Stimulated activated CD4-positive, alpha-beta T cell treated with anti-CD3 and anti-CD28 coated beads, Interleukin-15, amount 100 ng/mL, for 48 hours (primary cell): ENCODE results near the gene FLNC.

ENCODE experiments used
- DNase-seq, 2 donors: peaks; one replicate each; pipeline ENCODE4 v3.0.0-alpha.2; 2020; ENCODE audit warnings: low read depth in 2 of 2

The FLNC gene

DNA sequence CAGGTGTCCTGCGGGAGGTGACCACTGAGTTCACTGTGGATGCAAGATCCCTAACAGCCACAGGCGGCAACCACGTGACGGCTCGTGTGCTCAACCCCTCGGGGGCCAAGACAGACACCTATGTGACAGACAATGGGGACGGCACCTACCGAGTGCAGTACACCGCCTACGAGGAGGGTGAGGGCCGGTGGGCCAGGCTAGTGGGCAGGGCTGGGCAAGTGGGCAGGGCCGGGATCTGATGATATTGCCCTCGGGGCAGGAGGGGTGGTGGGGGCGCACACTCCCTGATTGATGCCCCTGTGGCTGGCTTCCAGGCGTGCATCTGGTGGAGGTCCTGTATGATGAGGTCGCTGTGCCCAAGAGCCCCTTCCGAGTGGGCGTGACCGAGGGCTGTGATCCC is 15.8 kb downstream of the FLNC start:
- DNase-seq, result no peak

DNA sequence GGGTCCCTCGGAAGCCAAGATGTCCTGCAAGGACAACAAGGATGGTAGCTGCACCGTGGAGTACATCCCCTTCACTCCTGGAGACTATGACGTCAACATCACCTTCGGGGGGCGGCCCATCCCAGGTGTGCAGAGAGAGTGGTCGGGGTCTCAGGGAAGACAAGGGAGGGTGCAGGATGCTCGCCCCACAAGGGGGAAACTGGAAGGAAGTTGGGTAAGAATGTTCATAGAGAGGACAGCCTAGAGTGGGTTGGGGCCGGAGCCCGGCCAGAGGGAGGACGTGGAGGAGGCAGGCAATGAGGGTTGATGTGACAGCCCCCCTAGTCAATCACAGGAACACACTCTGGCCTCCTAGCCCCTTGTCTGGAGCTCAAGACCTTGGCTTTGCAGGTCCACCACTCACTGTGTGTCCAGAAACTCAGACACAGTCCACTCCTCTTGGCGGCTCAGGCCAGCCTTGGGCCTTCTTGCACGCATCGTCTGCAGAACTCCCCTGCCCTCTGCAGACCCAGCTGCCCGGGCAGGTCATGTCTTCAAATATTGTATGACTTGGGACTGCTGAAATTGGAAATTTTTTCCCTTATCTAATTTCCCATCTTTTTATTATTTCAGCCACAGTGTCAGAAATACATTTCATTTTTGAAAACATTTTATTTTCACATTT is 16.7 kb downstream of the FLNC start:
- no peak for DNase-seq

DNA sequence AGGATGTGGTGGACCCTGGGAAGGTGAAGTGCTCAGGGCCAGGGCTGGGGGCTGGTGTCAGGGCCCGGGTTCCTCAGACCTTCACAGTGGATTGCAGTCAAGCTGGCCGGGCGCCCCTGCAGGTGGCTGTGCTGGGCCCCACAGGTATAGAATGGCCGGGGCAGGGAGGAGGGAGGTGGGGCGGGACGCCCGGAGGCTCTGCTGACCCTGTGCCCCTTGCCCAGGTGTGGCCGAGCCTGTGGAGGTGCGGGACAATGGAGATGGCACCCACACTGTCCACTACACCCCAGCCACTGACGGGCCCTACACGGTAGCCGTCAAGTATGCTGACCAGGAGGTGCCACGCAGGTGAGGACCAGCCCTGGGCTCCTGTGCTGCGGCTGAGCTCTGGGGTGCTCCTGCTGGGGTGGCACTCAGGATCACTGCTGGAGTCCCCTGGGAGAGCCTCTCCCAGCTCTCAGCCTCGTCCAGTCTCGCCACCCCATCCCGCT is 17.6 kb downstream of the FLNC start:
- DNase-seq, result no peak

DNA sequence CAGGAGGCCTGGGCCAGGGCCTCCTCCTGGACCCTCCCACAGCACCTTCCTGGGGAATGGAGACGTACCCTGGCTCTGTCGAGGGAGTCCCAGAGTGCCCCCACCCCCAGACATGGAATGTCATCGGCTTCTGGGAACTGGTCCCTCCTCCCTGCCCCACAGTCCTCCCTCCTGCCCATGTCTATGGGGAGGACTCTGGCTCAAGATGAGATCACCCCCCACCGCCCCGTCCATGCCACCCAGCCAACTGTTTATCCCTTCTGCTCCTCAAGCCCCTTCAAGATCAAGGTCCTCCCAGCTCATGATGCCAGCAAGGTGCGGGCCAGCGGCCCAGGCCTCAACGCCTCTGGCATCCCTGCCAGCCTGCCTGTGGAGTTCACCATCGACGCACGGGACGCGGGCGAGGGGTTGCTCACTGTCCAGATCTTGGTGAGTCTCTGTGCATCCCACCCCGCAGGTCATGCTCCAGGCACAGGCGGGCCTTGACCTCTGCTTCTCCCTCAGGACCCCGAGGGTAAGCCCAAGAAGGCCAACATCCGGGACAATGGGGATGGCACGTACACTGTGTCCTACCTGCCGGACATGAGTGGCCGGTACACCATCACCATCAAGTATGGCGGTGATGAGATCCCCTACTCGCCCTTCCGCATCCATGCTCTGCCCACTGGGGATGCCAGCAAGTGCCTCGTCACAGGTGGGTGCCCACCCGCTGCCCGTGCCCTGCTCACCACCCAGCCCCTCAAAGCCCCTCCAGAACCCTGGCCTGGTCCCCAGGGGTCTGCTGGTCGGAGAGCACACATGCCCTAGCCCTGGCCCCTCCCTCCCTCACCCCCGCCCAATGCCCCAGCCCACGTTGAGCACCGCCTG is 18.3 kb downstream of the FLNC start:
- no peak for DNase-seq

DNA sequence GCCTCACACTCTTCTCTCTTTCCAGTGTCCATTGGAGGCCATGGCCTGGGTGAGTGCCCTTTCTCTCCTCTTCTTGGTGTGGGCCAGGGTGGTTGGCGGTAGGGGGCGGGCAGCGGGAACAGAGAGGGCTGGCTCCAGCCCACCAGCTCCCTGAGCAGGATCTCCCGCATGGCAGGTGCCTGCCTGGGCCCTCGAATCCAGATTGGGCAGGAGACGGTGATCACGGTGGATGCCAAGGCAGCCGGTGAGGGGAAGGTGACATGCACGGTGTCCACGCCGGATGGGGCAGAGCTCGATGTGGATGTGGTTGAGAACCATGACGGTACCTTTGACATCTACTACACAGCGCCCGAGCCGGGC is 18.9 kb downstream of the FLNC start:
- no peak for DNase-seq

DNA sequence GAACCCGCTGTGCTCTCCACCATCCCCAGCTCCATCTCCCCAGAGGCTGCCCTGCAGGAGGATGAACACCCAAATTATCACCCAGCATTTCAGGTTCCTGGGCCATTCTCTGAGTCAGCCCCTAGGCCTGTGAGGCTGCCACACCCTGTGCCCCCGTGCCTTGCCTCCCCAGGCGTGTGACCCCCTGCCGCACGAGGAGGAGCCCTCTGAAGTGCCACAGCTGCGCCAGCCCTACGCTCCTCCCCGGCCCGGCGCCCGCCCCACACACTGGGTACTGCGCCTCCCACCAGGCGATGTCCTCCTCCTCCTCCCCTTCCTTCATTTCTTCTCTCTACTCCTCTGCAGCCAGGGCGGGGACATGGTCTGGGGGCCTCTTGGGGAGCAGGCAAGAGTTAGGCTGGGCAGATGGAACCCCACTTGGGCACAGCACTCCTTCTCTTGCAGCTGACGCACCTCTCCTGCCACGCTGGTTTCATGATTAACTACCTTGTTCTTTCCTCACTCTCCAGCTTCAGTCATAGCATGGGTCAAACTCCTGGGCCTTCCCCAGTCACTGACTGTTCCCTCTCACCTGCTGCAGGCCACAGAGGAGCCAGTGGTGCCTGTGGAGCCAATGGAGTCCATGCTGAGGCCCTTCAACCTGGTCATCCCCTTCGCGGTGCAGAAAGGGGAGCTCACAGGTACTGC is 19.7 kb downstream of the FLNC start:
- no peak for DNase-seq

DNA sequence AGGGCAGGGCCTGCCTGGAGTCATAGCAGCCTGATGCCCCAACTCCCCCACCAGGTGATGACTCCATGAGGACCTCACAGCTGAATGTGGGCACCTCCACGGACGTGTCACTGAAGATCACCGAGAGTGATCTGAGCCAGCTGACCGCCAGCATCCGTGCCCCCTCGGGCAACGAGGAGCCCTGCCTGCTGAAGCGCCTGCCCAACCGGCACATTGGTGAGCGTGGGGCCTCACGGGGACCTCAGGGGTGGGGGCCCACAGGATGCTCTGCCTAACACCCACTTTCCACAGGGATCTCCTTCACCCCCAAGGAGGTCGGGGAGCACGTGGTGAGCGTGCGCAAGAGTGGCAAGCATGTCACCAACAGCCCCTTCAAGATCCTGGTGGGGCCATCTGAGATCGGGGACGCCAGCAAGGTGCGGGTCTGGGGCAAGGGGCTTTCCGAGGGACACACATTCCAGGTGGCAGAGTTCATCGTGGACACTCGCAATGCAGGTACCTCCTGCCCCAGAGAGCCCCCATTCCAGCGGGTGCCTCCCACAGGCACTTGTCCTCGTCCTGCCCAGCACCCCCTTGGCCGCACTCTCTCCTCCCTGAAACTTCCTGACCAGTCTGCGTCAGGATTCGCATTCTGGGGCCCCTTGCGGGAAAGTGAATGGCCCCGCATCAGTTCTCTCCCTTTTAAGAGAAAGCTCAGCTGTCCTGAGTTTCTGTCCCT is 22.5 kb downstream of the FLNC start:
- DNase-seq, result no peak

DNA sequence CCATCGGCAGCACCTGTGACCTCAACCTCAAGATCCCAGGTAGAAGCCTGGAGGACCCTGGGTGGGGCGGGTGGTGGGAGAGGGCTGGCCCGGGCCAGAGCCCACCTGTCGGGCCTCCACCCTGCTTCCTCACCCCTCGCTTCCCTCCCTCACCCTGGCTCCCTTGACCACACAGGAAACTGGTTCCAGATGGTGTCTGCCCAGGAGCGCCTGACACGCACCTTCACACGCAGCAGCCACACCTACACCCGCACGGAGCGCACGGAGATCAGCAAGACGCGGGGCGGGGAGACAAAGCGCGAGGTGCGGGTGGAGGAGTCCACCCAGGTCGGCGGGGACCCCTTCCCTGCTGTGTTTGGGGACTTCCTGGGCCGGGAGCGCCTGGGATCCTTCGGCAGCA is 23.6 kb downstream of the FLNC start:
- DNase-seq, result no peak

DNA sequence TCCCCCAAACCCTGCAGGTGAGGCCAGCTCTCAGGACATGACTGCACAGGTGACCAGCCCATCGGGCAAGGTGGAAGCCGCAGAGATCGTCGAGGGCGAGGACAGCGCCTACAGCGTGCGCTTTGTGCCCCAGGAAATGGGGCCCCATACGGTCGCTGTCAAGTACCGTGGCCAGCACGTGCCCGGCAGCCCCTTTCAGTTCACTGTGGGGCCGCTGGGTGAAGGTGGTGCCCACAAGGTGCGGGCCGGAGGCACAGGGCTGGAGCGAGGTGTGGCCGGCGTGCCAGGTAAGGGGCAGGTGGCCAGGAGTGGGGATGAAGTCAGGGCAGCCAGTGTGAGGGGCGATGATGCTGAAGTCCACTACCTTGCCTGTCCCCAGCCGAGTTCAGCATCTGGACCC is 24.2 kb downstream of the FLNC start:
- DNase-seq, result no peak

DNA sequence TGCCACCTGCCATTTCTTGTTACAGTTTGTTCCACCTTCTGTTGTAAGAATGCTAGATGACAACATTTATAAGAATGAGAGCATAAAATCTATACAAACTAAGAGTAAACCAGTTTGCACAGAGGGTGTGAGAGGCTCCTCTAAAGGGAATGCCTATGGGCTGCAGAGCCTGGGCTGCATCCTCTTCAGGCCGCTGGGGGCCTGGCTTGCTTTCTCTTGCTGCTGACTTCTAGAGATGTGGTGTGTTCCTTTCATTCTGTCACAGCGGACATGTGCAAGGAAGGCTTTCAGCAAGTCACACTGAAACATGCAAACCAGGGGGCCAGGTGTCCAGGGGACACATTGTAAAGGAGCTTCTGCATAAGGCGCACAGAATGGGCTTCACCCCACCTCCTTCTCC is 25.4 kb downstream of the FLNC start:
- no peak for DNase-seq

DNA sequence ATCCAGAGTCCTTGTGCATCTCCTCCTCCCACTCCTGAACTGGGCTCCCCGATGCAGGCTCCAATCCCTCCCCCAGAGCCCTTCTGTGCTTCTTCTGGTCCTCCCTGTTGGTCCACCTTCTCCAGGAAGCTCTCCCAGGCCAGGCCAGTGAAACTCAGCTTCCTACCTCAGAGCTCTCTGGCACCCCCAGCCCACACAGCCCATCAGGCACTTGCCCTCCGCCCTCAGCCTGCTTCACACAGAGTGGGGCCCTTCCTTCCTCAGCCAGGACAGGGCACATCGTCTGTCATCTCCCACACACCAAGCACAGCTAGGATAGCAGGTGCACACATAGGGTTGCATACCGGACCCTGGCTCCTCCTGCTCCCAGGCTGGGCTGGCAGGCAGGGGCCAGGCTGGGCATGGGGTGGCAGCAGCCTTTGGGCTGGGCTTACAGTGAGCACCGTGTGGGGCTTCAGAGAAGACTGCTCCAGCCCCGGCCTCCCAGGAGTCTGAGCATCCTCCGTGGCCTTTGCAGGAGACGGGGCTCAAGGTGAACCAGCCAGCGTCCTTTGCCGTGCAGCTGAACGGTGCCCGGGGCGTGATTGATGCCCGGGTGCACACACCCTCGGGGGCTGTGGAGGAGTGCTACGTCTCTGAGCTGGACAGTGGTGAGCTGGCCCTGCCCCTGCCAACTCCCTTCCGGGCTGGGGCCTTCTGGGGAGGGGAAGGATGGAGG is 26.0 kb downstream of the FLNC start:
- no peak for DNase-seq

DNA sequence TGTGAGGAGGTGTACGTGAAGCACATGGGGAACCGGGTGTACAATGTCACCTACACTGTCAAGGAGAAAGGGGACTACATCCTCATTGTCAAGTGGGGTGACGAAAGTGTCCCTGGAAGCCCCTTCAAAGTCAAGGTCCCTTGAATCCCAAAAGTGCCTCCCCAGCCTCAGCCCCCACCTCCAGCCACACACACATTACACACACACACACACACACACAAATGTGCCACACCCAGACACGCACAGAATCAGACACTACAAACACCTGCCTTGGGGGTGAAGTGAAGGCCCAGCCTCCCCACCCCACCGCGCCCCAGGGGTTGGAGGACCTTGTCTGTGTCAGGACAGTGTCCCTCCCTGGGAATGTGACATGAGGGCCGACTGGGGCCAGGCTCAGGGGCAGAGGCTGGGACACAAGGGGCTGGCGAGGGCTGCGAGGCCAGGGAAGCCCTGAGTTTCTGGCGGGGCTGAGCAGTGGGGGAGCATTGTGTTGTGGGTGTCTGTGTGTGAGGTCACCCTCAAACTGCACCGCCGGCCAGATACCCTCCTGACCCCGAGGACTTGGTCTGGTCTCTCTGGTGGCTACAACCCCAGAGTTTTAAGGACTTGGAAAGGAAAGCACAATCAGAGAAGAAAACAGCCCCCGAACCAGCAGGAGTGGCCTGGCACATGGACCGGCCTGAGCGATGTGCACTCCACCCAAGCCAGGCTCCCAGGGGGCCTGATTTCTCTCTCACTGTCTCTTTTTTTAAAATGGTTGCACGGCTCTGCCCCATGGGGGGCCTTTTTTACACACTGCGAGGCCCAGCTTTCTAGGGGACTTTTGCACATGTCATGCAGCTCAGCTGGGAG is 28.4 kb downstream of the FLNC start:
- DNase-seq, result no peak

DNA sequence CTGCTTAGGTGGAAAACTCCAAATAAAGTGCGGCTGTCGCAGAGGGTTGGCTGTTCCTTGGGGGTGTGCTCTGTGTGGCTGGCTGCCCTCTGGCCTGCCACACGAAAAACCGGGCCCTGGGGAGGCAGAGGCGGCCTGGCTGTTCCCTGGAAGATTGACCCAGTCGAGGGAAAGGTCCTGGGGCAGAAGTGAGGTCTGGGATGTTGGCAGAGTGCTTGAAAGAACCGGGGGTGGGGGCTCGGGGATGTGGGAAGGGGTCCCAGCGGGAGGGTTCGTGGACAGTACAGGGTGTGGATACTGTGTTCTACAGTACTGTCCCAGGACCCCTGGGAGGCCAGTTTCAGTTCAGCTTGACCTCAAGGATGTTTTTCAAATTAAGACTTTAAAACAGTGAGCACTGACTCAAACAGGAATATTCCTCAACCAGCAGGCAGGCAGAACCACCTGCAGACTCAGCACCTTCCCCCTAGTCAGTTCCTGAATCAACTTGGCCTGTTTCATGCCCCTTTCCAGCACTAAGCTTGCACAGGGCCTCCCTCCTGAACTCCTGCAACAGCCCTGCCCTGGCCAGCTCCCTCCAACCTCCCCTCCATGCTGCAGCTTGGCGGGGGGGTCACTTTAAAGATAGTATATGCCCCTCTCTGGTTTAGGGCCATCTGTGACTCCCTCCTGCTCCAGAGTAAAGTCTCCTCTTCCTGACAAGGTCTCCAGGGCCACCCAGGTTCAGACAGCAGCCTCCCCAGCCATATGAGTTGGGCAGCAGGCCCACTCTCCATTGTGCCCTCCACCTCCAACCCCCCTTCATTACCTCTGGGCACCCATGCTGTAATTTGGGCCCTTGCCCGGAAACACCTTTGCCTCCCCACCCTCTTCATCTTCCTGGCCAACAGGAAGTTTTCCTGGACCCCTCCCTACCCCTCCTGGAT is 29.3 kb downstream of the FLNC start:
- no peak for DNase-seq

DNA sequence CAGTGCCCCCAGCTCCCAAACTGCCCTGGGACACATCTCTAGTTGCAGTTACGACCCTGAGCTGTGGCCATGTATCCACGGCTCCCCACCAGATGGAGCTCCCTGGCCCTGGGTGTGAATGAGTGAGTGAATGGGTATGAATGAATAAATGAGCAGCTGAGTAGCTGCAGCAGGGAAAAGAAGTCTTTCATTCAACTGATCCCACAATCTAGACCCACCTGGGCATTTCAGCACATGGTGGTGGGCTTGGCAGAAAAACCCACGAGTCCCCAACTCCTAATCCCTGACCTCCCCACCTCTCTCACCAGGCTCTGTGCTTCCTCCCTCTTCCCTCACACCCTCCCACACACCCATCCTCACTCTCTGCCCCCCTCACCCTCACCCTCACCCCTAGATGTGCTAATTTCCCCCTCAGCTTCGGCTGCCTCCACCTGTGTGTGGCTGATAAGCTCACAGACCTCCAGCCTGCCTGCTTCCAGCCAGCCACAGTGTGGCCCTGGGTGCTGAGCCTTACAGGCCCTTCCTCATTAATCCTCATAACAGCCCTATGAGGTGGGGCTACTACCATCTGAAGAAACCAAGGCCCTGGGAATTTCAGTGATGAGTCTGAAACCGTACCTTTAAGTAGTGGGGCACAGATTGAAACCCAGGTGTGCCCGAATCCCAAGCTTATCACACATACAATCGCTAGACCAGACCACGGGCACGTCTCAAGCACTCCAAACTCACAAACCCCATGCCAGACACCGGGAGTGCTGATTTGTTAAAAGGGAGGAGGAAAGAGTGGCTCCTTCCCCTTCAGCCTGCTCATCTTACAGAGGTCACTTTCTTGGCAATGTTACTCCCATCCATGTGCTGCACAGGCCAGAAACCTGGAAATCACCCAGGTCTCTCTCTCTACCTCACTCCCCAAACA is 30.2 kb downstream of the FLNC start:
- no peak for DNase-seq

DNA sequence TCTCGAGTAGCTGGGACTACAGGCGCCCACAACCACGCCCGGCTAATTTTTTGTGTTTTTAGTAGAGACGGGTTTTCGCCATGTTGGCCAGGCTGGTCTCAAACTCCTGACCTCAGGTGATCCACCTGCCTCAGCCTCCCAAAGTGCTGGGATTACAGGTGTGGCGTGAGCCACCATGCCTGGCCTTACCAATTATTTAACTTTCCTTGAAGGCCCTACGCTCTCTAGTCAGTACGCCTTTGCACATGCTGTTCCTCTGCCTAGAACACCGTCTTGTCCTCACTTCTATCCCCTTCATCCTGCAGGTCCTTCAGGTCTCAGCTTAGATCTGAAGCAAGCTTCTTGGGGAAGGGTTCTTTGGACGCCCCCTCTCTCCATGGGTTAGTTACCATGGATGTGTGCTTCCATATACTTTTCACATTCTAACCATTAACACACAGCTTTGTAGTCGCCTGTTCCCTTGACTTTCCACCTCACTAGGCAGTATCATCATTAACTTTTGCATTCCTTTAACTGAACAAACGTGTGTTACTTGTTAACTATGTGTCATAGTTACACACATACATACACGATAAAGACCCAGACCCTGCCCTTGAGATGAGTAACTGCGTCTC is 31.9 kb downstream of the FLNC start:
- DNase-seq, result no peak

DNA sequence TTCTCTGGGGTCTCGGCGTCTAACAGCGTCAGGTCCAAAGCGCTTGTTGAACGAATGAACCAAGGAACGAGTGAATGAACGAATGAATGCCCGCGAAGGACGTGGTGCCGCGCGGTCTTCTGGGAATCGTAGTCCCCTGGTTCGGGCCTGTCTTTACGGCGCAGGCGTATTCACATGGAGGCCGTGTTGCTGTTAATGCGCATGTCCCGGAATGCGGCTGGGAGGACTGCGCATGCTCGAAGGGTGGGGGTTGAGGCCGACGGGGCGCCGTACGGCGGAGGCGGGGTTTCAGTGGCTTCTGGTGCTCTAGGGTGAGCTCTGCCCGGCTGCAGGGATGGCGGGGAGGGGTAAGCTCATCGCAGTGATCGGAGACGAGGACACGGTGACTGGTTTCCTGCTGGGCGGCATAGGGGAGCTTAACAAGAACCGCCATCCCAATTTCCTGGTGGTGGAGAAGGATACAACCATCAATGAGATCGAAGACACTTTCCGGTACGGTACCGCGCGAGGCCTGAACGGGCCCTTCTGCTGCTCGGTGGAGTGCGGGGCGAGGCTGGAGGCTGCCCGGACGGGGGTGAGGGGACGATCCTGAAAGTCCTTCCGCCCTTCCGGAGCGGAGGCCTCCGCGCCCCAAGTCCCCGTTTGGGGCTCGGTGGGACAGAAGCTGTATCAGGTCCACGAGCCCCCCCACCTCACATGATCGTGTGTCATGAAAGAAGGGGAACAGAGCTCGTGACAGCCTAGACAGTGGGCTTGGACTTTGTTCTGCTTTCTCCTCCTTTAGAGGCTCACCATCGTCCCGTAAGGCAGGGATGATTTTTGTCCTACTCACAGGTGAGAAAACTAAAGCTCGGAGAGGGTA is 32.6 kb downstream of the FLNC start, which contains the start of gene ATP6V1F:
TSS of gene ATP6V1F (plus strand) at position 286 of the 862 bp plus-strand sequence. CDS start at position 335, 49 bp downstream.
- peak; percentile 97 to 98 for DNase-seq
